Central memory CD8-positive, alpha-beta T cell (primary cell): ENCODE data around the gene HES1.

Source experiments
- ATAC-seq: fragments of 150-1000 bp; cut with Tn5 transposase; replicated peaks from 2 replicates; pipeline ENCODE4 v1.10.0; 2022; ENCODE audit warnings: mild to moderate bottlenecking, moderate FRiP score, moderate number of reproducible peaks; ENCODE audit not compliant: poor library complexity, severe bottlenecking; ENCODE audit errors: extremely low read depth
- DNase-seq, 2 donors: peaks; one replicate each; pipeline ENCODE4 v3.0.0; 2021; ENCODE audit warnings: low spot score in 2 of 2
- H3K27ac Mint-ChIP-seq: one replicate; pipeline ENCODE4 v1.8.0; 2022; ENCODE audit warnings: low read depth, mild to moderate bottlenecking, moderate library complexity, mixed read lengths
- H3K27me3 Mint-ChIP-seq: one replicate; pipeline ENCODE4 v1.8.0; 2022; ENCODE audit warnings: mixed read lengths
- H3K36me3 Mint-ChIP-seq: one replicate; pipeline ENCODE4 v1.8.0; 2022; ENCODE audit warnings: mild to moderate bottlenecking, moderate library complexity, mixed read lengths; ENCODE audit not compliant: insufficient read depth
- H3K4me1 Mint-ChIP-seq: one replicate; pipeline ENCODE4 v1.8.0; 2022; ENCODE audit warnings: mixed read lengths
- H3K4me3 Mint-ChIP-seq: one replicate; pipeline ENCODE4 v1.8.0; 2022; ENCODE audit warnings: mild to moderate bottlenecking, moderate library complexity, mixed read lengths
- H3K9me3 Mint-ChIP-seq: one replicate; pipeline ENCODE4 v1.8.0; 2022; ENCODE audit warnings: mixed read lengths

The HES1 gene

DNA sequence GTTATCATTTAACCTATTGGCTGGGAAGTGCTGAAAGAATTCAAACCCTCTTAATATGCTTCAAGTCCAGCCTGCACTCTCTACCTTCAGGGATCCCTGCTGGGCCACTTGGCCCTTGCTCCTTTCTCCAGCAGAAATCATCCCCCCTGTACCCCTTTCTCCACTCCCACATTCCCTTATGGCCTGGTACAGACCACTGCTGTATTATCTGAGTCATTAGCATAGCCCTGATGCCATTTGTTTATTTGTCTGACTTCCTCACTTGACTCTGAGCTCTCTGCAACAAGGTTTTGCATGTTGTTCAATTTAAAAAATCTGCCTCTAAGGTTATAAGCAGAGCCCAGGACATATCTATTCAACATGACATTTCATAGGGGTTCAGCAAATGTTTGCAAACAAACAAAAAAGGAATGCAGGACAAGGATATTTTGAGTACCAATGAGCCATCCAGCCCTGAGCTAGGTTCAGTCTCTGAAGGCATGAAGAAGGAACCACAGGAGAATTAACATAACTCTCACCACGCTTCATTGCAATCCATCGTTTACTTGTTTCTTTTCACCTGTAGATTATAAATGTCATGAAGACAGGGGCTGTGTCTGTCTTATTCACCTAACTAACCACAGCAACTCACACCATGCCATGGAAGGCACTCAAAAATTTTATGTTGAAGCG, 26.6 kb upstream of the HES1 start:
- H3K36me3 Mint-ChIP-seq, result peaks cover 2% of the 10 kb centered on the region
- no peaks in the 10 kb centered on the region for H3K9me3 Mint-ChIP-seq
- peaks cover 51% of the 10 kb centered on the region for H3K27me3 Mint-ChIP-seq
- H3K4me3 Mint-ChIP-seq, result no peak overlapping the region
- DNase-seq (no peak), ATAC-seq (no peak)
- H3K4me1 Mint-ChIP-seq, result no peaks in the 10 kb centered on the region
- H3K27ac Mint-ChIP-seq, result no peak overlapping the region

DNA sequence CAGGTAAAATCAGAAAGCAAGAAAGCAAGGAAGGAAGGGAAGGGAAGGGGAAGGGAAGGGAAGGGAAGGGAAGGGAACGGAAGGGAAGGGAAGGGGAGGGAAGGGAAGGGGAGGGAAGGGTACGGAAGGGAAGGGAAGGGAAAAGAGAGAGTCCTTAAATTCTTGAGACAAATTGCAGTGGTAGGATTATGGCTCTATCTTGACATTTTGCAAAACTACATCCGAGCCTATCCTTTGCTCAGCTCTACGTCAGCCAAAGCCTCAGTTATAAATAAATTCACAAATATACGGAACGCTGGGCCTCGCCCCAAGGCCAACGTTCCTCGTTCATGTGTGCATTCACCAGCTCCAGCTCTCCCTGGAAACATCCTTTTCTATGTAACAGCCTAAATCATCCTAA, 25.5 kb upstream of the HES1 start:
- no peak overlapping the region for H3K27ac Mint-ChIP-seq
- no peak for DNase-seq
- ATAC-seq, result no peak
- H3K9me3 Mint-ChIP-seq, result no peaks in the 10 kb centered on the region
- H3K36me3 Mint-ChIP-seq, result peaks cover 2% of the 10 kb centered on the region
- peaks cover 40% of the 10 kb centered on the region for H3K27me3 Mint-ChIP-seq
- H3K4me1 Mint-ChIP-seq, result no peaks in the 10 kb centered on the region
- H3K4me3 Mint-ChIP-seq, result no peak overlapping the region

GRCh38 chr3:194111336-194111735, 24.6 kb upstream of the HES1 start:
- Mint-ChIP-seq H3K36me3 (peaks cover 2% of the 10 kb centered on the region), H3K27ac (no peak overlapping the region), H3K4me1 (no peaks in the 10 kb centered on the region), H3K4me3 (no peak overlapping the region), H3K27me3 (peaks cover 32% of the 10 kb centered on the region), H3K9me3 (no peaks in the 10 kb centered on the region)
- ATAC-seq (no peak), DNase-seq (no peak)

DNA sequence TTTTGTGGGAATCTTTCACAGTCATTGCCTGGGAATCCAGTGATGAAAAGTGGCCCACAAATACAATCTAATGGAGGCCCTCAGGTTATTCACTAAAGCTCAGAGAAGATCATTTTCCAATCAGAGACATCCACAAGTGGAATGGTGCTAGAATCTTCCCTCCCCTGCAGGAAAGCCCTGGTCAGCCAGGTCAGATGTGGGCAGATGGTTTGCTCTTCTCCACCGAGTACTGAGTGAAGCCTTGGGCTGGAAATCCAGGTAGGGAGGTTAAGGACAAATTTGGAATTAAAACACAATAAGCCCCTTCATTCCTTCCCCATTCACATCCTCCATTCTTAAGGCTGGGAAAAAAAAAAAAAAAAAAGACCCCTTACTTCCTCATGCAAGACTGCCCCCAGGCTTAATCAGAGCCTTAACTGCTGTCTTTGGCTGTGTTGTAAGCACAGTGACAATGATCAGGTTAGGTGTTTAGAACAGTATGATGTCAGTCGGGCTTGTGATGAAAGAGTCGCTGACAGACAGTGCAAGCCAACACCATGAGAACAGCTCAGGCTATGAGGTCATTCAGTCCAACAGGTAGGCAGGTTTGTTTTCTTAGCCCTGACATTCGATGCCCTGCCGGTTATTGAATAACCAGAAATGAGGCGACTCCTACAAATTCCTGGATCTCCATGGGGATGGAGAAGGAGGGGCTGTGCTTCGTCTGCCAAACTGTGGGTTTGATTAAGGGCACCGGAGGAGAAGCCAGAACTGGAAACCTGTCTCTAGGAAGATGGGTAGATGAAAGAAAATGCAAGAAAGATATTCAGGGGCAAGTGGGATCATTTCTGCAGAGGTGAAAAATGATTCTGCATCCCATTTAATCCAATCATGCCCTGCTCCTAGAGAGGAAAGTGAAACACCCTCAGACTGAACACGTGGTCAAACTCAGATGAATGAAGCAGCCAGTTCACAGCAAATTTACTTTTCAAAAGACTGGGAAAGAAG, 23.5 kb upstream of the HES1 start:
- DNase-seq (no peak), ATAC-seq (no peak)
- H3K36me3 Mint-ChIP-seq, result peaks cover 2% of the 10 kb centered on the region
- no peak overlapping the region for H3K4me3 Mint-ChIP-seq
- H3K4me1 Mint-ChIP-seq, result no peaks in the 10 kb centered on the region
- no peak overlapping the region for H3K27ac Mint-ChIP-seq
- no peaks in the 10 kb centered on the region for H3K9me3 Mint-ChIP-seq
- H3K27me3 Mint-ChIP-seq, result peaks cover 32% of the 10 kb centered on the region

DNA sequence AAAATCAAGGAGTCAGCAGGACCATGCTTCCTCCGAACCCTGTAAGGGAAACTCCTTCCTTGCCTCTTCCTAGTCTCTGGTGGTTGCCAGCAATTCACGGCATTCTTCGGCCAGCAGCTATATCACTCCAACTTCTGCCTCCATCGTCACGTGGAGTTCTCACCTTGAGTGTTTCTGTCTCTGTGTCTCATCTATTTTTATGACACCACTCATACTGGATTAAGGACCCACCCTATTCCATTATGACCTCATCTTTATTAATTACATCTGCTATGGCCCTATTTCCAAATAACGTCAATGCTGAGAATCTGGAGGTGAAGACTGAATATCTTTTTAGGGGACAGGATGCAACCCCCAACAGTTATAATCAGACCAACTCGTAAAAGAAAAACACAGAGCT, 21.8 kb upstream of the HES1 start:
- Mint-ChIP-seq H3K27me3 (peaks cover 22% of the 10 kb centered on the region), H3K4me3 (no peak overlapping the region)

DNA sequence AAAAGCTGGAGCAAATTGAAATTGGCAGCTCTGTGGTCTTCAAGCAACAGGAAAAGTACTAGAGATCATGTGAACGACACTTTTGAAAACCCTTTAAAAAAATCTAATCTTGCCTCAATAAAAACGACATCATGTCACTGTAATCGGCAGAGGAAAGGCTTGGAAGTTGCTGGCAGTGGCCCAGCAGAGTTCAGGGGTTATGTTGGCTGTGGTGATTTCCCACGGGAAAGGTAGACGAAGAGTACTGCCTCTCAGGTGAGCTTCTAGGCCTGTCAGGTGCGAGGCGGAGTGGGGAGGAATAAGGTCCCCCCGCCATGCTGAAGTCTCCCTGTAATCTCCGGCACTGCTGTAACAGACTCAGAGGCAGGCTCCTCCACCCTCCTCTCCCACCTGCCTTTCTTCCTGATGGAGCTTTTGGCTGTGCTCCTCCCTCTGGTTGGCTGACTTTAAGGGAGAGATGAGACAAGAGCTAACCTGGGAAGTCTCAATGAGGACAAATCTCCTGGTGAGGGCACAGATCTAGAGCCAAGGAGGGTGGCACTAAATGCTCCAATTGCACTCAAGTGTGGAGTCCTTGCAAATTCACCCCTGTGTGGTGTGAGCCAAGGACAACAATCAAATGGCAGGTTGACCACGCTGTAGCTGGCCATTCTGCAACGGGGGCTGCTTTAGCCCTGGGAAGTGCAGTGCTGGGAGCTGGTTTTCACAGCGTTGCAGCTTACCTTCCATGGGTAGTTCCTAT, 18.7 kb upstream of the HES1 start:
- ATAC-seq (no peak), DNase-seq (no peak)
- no peaks in the 10 kb centered on the region for H3K36me3 Mint-ChIP-seq
- H3K27ac Mint-ChIP-seq, result no peak overlapping the region
- no peak overlapping the region for H3K4me3 Mint-ChIP-seq
- H3K9me3 Mint-ChIP-seq, result no peaks in the 10 kb centered on the region
- H3K27me3 Mint-ChIP-seq, result peaks cover 47% of the 10 kb centered on the region
- H3K4me1 Mint-ChIP-seq, result no peaks in the 10 kb centered on the region

More for the DNA sequence above, 21.8 kb upstream of the HES1 start:
- no peaks in the 10 kb centered on the region for H3K36me3 Mint-ChIP-seq
- no peaks in the 10 kb centered on the region for H3K4me1 Mint-ChIP-seq
- H3K9me3 Mint-ChIP-seq, result no peaks in the 10 kb centered on the region
- no peak for DNase-seq
- H3K27ac Mint-ChIP-seq, result no peak overlapping the region
- no peak for ATAC-seq

- no peaks in the 10 kb centered on the region for H3K36me3 Mint-ChIP-seq
Measured at GRCh38 chr3:194118920-194119319, 17.0 kb upstream of the HES1 start.

DNA sequence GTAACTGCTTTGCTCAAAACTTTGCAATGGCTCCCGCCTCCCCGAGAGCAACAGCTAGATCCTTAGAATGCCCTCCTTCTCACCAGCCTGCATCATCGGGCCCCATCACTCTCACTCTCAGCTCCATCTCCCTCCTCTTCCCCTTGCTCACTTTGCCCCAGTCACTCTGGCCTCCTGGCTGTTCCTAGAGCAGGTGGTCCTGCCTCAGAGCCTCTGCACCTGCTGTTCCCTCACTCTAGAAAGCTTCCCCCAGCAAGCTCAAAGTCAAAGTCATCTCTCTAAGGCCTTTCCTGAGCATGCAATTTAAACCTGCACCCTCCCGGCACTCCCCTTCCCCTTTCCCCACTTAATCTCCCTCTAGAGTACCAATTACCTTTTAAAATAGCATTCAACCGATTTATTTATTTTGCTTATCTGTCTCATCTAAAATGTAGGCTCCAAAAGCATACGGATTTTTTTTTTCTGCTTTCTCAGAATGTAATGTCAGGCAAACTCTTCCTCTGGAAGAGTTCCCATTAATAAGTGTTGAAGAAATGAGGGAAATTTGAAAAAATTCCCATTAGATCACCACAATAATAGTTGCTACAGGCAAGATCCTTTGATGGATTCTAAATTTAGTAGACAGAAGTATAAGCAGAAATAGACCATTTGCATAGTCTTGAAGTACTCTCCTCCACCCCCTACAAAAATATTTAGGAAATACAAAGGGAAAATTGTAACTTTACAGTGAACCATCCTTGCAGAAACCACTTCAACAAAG, 15.9 kb upstream of the HES1 start:
- Mint-ChIP-seq H3K27ac (no peak overlapping the region), H3K36me3 (no peaks in the 10 kb centered on the region), H3K9me3 (no peaks in the 10 kb centered on the region), H3K27me3 (peaks cover 71% of the 10 kb centered on the region), H3K4me3 (no peak overlapping the region), H3K4me1 (no peaks in the 10 kb centered on the region)
- ATAC-seq (no peak), DNase-seq (no peak)

More at GRCh38 chr3:194118920-194119319, 17.0 kb upstream of the HES1 start:
- ATAC-seq, result no peak
- no peaks in the 10 kb centered on the region for H3K4me1 Mint-ChIP-seq
- DNase-seq, result no peak
- H3K9me3 Mint-ChIP-seq, result no peaks in the 10 kb centered on the region
- no peak overlapping the region for H3K27ac Mint-ChIP-seq
- H3K4me3 Mint-ChIP-seq, result no peak overlapping the region
- peaks cover 60% of the 10 kb centered on the region for H3K27me3 Mint-ChIP-seq

GRCh38 chr3:194120789-194121770, 14.9 kb upstream of the HES1 start:
- no peak overlapping the region for H3K4me3 Mint-ChIP-seq
- no peak overlapping the region for H3K27ac Mint-ChIP-seq
- H3K4me1 Mint-ChIP-seq, result no peaks in the 10 kb centered on the region
- ATAC-seq, result no peak
- no peaks in the 10 kb centered on the region for H3K9me3 Mint-ChIP-seq
- H3K27me3 Mint-ChIP-seq, result peaks cover 80% of the 10 kb centered on the region
- H3K36me3 Mint-ChIP-seq, result no peaks in the 10 kb centered on the region
- DNase-seq, result no peak

DNA sequence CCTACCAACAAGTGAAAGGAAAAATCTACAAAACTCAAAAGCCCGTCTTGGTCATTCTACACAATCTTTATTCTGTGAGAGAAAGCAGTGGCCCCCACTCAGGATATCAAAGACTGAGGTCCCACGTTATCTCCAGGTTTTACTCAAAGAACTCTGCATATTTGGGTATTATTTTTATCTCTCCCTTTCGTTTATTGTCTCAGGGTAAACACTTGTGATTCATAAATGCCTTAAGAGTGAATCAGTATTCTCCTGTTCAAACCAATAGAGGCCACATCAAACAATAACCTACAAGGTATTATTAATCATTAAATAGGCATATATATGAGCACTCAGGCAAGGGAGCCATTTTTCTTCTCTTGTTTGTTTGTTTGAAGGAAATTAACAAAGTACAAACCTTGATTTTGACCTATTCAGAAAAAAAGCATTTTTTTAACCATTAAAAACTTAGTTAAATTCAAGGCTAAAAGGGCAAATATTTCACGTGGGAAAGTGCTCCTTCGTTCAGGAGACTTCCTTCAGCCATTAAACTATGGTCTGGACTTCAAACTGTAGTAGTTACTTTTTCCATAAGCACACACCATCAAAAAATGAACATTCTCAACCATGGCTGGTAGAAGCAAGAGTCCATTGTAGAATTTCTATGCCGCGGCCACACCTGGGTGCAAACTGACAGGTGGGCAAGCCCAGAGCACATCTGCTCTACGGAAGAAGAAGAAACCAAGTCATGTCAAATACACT, 13.9 kb upstream of the HES1 start:
- no peak for ATAC-seq

DNA sequence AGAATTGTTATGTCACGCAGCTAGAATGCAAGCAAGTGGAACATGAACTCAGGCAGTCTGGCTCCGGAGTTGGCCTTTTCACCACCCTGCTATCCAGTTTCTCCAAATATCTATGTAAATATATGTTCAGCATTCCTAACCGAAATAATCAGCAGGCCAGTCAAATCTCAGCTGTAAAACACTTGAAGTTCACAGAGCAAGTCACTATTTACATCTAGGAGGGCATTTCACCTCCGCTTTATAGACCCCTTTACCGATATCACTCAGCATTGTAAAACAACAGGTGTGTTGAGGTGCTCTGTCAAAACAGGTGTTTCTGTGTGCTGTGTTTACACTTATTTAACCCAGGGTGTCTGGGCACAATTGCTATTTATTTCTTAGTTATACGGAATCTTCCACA, 12.2 kb upstream of the HES1 start:
- Mint-ChIP-seq H3K36me3 (peaks cover 2% of the 10 kb centered on the region), H3K9me3 (no peaks in the 10 kb centered on the region), H3K27me3 (peaks cover 88% of the 10 kb centered on the region), H3K4me3 (no peak overlapping the region), H3K4me1 (no peaks in the 10 kb centered on the region), H3K27ac (no peak overlapping the region)
- no peak for DNase-seq
- no peak for ATAC-seq

More for the DNA sequence above, 13.9 kb upstream of the HES1 start:
- Mint-ChIP-seq H3K4me1 (no peaks in the 10 kb centered on the region), H3K4me3 (no peak overlapping the region), H3K27me3 (peaks cover 78% of the 10 kb centered on the region), H3K36me3 (no peaks in the 10 kb centered on the region), H3K27ac (no peak overlapping the region), H3K9me3 (no peaks in the 10 kb centered on the region)
- DNase-seq, result no peak
